ENCODE results near the gene TM6SF1. TPM values are rescaled to one million over a fixed set of nuclear protein-coding genes. Genes with fewer than 3 reads are reported as not detected.

TM6SF1 gene
- total and polyA plus RNA-seq, 9 of the 15 experiments (the other 6 are each of a cell fraction or from before 2014, with no cell fraction given) = 1.0 to 5.6 (median 3.5) TPM

- Histone ChIP-seq H4K20me1 (replicated peaks; ENCODE audit: control insufficient read depth, insufficient read depth, low read length) (no peaks in the 10 kb centered on the region), H3K9ac (ENCODE audit: insufficient read depth in 1 of 2, low read depth in 2 of 2, low read length in 2 of 2) (no peak overlapping the region), H3K36me3 (ENCODE audit: control insufficient read depth, insufficient read depth, low read length) (no peaks in the 10 kb centered on the region), H3K9me1 (ENCODE audit: control insufficient read depth, insufficient read depth, low read length) (no peaks in the 10 kb centered on the region), H3K9me3 (replicated peaks; ENCODE audit: control insufficient read depth, insufficient read depth, low read depth, low read length) (no peaks in the 10 kb centered on the region), H3K27ac (ENCODE audit: extremely low read depth, low read depth, low read length) (no peak overlapping the region), H2AFZ (ENCODE audit: low read depth, low read length) (no peak overlapping the region), H3K79me2 (ENCODE audit: control insufficient read depth, insufficient read depth, low read length) (no peaks in the 10 kb centered on the region), H3K4me1 (replicated peaks in 1 of 2; ENCODE audit: control insufficient read depth in 2 of 2, insufficient read depth in 2 of 2, low read length in 2 of 2) (peaks cover 9 to 19% of the 10 kb centered on the region in 2 experiments), H3K4me2 (ENCODE audit: insufficient read depth, low read length) (no peak overlapping the region), H3K27me3 (ENCODE audit: control insufficient read depth in 2 of 2, insufficient read depth in 2 of 2, low read length in 2 of 2) (no peaks in the 10 kb centered on the region), H3K4me3 (no peak overlapping the region)
- DNase-seq (ENCODE audit: extremely low read depth in 1 of 4, low spot score in 3 of 4) (no peak), ATAC-seq (no peak), FAIRE-seq (no peak)
- intact Hi-C loops (cut with micrococcal nuclease) (no loop called here), in situ Hi-C loops (cut with MboI) (no loop called here)
- 41% methylated on average over 2 of the region's 2 CpGs for WGBS (ENCODE audit: insufficient coverage, low coverage, missing lambda C conversion rate)
- ChIA-PET CTCF (ENCODE audit: low intra/inter-chr PET ratio) (no interaction called here), POLR2A (interaction anchor here (1.8 kb wide), 1 partner anchor 10 kb away, joined by 8 read pairs; no protein-coding TSS in a partner anchor)
- TF ChIP-seq DACH1 (IDR thresholded peaks at IDR 0.05; ENCODE audit: partially characterized antibody) = no peak
- TF ChIP-seq CEBPG (CRISPR knock-in tag; IDR thresholded peaks at IDR 0.05) = no peak
- TF ChIP-seq CEBPG (tag; conservative IDR thresholded peaks at IDR 0.05 in 1 of 2, IDR thresholded peaks at IDR 0.05 in 1 of 2) = no peak
- TF ChIP-seq EHMT2 (IDR thresholded peaks at IDR 0.05) = no peak
- no peak for TF ChIP-seq ZBTB33 (CRISPR knock-in tag; IDR thresholded peaks at IDR 0.05)
- no peak for TF ChIP-seq MED1 (CRISPR knock-in tag; IDR thresholded peaks at IDR 0.05; ENCODE audit: borderline replicate concordance)
- BruUV-seq (replicated peaks) = no TSS peak
Measured at GRCh38 chr15:83102346-83102745, 5.1 kb upstream of the TM6SF1 start.

Measured in K562 (cell line).